GM23248 (cell line): ENCODE results near the gene TTC17.

Experiments used
- EZH2 ChIP-seq: fragments of 200-600 bp; sonication (generic); IDR thresholded peaks from 2 replicates; pipeline ENCODE4 v1.6.1; 2018; ENCODE audit warnings: antibody characterized with exemption, mild to moderate bottlenecking; ENCODE audit not compliant: insufficient read depth, poor library complexity, severe bottlenecking
- EZH2phosphoT487 ChIP-seq: fragments of 200-600 bp; sonication (generic); IDR thresholded peaks from 2 replicates; pipeline ENCODE4 v1.6.1; 2018; ENCODE audit warnings: antibody characterized with exemption, moderate library complexity, mild to moderate bottlenecking, low read depth; ENCODE audit not compliant: insufficient read depth

GRCh38 chr11:43508511-43508918 lies 149.8 kb downstream of the TTC17 start:
- TF ChIP-seq EZH2phosphoT487: no peak
- no peak for TF ChIP-seq EZH2
